Cardiac fibroblast (primary cell): ENCODE results near the gene SLMAP.
A peak's percentile ranks its signal among the peaks of the same experiment; 100 is the strongest.

Source experiments
- DNase-seq, 2 donors: peaks; one replicate each; pipeline versions ENCODE4 v3.0.0 to v3.0.0-alpha.2; 2010; ENCODE audit warnings: low read depth in 2 of 2
- H3K4me3 ChIP-seq, 2 donors: replicated peaks in 1 of 2; 1 replicate in 1 of 2; 2 replicates in 1 of 2; pipeline ENCODE4 v1.5.1; 2011; ENCODE audit warnings: low read depth in 2 of 2, low read length in 2 of 2, mild to moderate bottlenecking in 2 of 2, moderate library complexity in 1 of 2
- TF ChIP-seq, protein P1 (sequence below): IDR thresholded peaks from one replicate; pipeline ENCODE4 v1.5.1; 2011; ENCODE audit warnings: low read depth, mild to moderate bottlenecking, low read length, inconsistent platforms

Gene SLMAP

GRCh38 chr3:57973715-57974477 is 217.8 kb downstream of the SLMAP start:
- TF ChIP-seq, protein P1, sequence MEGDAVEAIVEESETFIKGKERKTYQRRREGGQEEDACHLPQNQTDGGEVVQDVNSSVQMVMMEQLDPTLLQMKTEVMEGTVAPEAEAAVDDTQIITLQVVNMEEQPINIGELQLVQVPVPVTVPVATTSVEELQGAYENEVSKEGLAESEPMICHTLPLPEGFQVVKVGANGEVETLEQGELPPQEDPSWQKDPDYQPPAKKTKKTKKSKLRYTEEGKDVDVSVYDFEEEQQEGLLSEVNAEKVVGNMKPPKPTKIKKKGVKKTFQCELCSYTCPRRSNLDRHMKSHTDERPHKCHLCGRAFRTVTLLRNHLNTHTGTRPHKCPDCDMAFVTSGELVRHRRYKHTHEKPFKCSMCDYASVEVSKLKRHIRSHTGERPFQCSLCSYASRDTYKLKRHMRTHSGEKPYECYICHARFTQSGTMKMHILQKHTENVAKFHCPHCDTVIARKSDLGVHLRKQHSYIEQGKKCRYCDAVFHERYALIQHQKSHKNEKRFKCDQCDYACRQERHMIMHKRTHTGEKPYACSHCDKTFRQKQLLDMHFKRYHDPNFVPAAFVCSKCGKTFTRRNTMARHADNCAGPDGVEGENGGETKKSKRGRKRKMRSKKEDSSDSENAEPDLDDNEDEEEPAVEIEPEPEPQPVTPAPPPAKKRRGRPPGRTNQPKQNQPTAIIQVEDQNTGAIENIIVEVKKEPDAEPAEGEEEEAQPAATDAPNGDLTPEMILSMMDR = no peak
- no peak overlapping the region for H3K4me3 ChIP-seq
- no peak for DNase-seq

DNA sequence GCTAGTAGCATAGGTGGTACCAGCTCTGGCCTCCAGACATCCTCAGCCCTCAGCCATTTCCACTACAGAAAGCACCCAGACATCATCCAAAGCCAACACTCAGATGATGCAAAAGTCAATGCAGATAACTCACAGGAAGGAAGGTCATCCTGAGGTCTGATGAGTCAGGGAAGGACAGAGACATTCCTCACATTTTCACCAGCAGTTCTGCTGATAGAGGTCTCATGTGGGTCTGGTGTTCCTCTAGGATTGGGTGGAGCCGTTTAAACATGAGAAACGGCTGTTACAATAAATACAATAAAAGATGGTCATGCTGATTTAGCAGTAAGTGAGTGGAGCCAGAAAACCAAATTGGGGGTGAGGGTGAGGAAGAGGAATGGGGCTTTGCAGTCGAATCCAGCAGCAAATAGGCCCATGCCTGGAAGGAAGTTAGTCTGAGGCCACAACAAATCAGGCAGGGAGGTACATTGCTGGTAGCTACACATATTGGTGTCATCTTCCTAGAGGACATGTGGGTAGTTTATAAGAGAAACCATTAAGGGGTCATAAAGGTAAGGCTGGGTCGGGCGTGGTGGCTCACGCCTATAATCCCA is 218.8 kb downstream of the SLMAP start:
- H3K4me3 ChIP-seq = no peak overlapping the region
- TF ChIP-seq, protein P1 = no peak
- peak; percentile 83 to 93 for DNase-seq

DNA sequence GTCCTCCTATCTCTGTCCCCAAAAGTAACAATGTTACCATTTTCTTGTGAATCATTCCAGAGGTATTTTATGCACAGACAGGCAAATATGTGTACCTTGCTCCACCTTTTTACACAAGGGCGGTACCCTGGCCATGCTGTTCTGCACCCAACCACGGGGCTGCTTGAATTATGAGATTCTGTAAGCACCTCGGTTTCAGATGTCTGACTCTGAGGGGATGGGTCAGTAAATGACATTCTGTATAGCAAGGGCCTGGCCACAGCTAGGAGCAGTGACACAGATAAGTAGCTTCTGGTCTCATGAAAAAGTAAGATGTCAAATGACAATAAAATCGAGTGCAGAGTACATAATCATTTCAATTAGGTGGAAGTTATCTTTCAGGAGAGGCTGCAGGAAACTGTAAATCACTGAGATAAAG is 221.7 kb downstream of the SLMAP start:
- TF ChIP-seq, protein P1 = no peak
- H3K4me3 ChIP-seq = no peak overlapping the region
- no peak for DNase-seq

DNA sequence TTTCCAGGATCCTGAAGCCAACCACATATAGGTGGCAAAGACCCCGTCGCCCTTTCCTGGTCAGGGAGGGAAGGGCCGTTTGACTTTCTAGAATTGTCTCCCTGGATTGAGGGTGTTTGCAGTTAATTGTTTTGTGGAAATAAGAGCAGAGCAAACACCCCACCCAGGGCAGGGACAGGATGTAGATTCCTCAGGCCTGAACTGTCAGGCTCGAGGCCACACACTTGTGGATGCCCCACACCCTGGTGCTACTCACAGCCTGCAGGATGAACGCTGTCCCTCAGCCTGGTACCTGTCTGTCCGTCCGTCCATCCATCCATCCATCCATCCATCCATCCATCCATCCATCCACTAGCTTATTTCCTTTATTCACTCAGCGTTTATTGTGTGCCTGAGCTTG is 222.2 kb downstream of the SLMAP start:
- TF ChIP-seq, protein P1 = no peak
- H3K4me3 ChIP-seq = no peak overlapping the region
- DNase-seq = no peak
